ENCODE results near the gene JOSD1.

JOSD1 gene

GRCh38 chr22:38737302-38738060 lies 36.7 kb upstream of the JOSD1 start:
- no peak for DNase-seq (ENCODE audit: low read depth)
- TF ChIP-seq CTCF (IDR thresholded peaks at IDR 0.05; ENCODE audit: control insufficient read depth, insufficient read depth, low read depth, low read length, missing control alignments) = no peak
- no peak overlapping the region for H3K4me3 ChIP-seq (ENCODE audit: control insufficient read depth, low read depth, low read length)

DNA sequence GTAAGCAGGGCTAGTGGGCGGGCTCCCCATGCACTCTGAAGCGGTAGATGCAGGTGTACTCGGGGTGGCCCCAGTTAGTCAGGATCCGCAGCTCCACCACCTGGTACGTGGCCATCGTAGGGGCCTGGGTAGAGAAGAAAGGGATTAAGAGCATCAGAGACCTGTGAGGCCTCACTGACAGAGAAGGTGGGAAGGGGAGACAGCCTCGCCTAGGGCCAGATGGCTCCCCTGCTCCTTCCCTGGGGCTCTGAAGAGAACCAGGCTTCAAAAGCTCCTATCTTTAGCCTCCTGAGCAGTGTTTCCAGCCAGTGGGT lies 35.5 kb upstream of the JOSD1 start:
- H3K4me3 ChIP-seq (ENCODE audit: control insufficient read depth, low read depth, low read length) = no peak overlapping the region
- DNase-seq (ENCODE audit: low read depth) = no peak
- no peak for TF ChIP-seq CTCF (IDR thresholded peaks at IDR 0.05; ENCODE audit: control insufficient read depth, insufficient read depth, low read depth, low read length, missing control alignments)

- no peak for DNase-seq (ENCODE audit: low read depth)
- no peak for TF ChIP-seq CTCF (IDR thresholded peaks at IDR 0.05; ENCODE audit: control insufficient read depth, insufficient read depth, low read depth, low read length, missing control alignments)
- no peak overlapping the region for H3K4me3 ChIP-seq (ENCODE audit: control insufficient read depth, low read depth, low read length)
These were observed 34.9 kb upstream of the JOSD1 start for GRCh38 chr22:38735465-38736256.

DNA sequence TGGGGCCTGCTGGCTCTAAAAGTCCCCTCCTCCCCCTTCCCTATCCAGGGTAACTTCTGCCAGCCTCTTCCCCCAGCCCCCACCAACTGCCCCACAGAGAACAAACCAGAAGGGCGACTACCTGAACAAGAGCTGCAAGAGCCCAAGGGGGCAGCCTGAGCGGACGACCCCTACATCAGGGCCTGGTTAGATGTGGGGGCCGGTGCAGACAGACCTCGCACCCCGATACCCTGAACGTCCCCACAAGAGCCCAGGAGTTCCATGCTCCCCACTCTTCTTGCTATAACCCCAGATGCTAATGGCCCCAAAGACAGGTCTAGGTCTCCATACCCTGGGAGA lies 34.4 kb upstream of the JOSD1 start:
- no peak for DNase-seq (ENCODE audit: low read depth)
- H3K4me3 ChIP-seq (ENCODE audit: control insufficient read depth, low read depth, low read length) = no peak overlapping the region
- no peak for TF ChIP-seq CTCF (IDR thresholded peaks at IDR 0.05; ENCODE audit: control insufficient read depth, insufficient read depth, low read depth, low read length, missing control alignments)

DNA sequence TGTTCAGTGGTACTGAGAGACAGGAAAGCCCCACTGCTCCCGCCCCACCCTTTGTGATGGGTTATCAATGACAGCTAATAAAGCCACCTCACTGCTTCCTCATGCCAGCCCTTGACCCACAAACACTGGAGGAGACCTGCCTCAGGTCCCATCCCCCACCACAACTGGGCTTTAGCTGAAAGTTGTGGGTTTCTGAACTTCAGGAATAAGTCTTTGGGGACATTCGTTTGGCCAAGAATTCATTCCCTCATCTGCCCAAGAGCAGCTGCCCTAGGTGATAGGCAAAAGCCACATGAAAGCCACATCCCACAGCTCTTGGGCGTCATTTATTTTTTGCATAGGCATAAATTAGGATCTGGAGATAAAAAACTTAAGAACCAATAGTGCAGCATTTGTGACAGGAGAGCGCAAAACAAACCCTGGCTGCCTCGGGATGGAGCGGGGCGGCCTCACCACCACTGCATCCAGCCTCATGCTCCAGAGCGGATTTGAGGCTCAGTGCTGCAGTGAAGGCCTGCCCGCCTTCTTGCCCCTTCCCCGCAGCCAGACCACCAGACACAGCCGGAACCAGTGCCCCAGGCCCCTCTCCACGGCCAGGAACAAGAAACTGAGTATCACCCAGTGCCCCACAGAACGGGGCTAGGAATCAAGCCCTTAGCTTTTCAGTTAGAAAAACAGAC lies 33.8 kb upstream of the JOSD1 start:
- DNase-seq (ENCODE audit: low read depth) = no peak
- no peak for TF ChIP-seq CTCF (IDR thresholded peaks at IDR 0.05; ENCODE audit: control insufficient read depth, insufficient read depth, low read depth, low read length, missing control alignments)
- H3K4me3 ChIP-seq (ENCODE audit: control insufficient read depth, low read depth, low read length) = no peak overlapping the region

GRCh38 chr22:38733724-38734381 lies 33.1 kb upstream of the JOSD1 start:
- no peak for TF ChIP-seq CTCF (IDR thresholded peaks at IDR 0.05; ENCODE audit: control insufficient read depth, insufficient read depth, low read depth, low read length, missing control alignments)
- DNase-seq (ENCODE audit: low read depth) = no peak
- H3K4me3 ChIP-seq (ENCODE audit: control insufficient read depth, low read depth, low read length) = no peak overlapping the region

Data from AG09309 (cell line).